Measurements from ENCODE around the gene JAKMIP3.

The JAKMIP3 gene

DNA sequence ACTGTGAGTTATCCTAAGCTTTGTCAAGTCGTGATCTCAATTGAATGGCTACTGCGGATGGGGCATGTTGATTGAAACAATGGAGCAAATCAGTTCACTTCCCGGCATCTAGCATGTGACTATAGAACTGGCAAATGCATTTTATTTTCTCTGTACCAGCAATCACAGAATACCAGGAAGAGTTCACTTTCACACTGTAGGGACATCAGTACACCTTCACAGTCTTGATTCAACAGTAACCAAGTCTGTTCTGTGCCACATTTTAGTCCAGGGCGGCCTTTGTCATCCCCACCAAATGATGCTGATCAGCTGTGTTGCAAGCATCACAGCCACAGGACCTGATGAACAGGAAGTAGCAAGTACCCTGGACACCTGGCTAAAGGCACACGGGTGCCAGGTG is 32.1 kb upstream of the JAKMIP3 start:
- no peak for DNase-seq (ENCODE audit: low read depth in 1 of 2, low spot score in 1 of 2)
- in situ Hi-C loops (cut with HindIII; ENCODE audit: low pct_unique_long_range_greater_than_20kb, low sequenced_read_pairs): no loop called here
- TF ChIP-seq JUND (IDR thresholded peaks at IDR 0.05; ENCODE audit: low read depth): no peak

DNA sequence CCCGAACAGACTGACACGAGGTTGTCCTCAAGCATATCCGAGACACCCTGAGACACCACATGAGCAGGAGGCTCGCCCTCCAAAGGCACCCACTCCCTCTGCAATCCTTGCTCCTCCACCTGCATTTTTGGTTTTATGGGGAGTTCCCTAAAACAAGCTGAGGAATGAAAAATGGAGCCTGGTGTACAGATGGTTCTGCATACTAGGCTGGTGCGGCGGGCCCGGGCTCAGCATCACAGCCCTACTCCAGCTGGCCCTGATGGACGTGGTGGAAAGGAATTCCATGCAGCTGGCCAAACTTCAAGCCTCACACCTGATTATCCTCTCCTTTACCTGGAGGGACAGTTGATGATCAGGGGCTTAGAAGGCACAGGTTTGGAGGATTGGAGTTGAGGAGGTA is 30.3 kb upstream of the JAKMIP3 start:
- no peak for DNase-seq (ENCODE audit: low read depth in 1 of 2, low spot score in 1 of 2)
- no peak for TF ChIP-seq JUND (IDR thresholded peaks at IDR 0.05; ENCODE audit: low read depth)
- in situ Hi-C loops (cut with HindIII; ENCODE audit: low pct_unique_long_range_greater_than_20kb, low sequenced_read_pairs): no loop called here

DNA sequence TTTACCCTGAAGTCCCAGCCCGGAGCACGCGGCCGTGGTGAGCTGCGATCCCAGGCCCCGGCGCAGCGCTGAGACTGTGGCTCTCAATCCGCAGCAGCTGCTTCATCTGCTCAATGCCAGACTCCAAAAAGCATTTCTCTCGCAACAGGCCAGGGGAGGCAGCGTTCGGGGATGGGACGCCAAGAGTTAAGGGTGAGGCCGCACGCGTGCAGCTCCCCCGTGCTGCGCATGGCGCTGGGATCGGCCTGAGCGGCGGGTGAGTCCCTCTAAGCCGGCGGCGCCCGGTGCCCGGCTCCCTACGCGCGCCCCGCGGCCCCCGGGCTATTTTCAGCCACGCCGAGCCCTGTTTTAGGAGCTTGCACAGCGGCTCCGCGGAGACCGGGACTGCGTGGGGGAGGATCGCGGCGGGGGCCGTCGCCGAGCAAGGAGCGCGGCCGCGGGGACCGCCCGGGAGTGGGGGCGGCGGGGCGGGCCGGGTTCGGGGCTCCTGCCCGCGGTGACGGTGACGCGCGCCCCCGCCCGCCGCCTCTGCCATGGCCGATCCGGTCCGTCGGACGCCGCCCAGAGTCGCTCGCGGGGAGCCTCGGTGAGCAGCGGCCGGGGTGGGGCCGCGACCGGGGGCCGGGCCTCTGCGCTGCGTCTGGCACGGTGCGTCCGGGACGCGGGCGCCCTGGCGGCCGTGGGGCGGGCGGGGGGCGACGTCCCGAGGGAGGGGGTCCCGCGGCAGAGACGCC is 29.4 kb upstream of the JAKMIP3 start:
- DNase-seq (ENCODE audit: low read depth in 1 of 2, low spot score in 1 of 2): peak; percentile 37 to 53
- in situ Hi-C loops (cut with HindIII; ENCODE audit: low pct_unique_long_range_greater_than_20kb, low sequenced_read_pairs): no loop called here
- no peak for TF ChIP-seq JUND (IDR thresholded peaks at IDR 0.05; ENCODE audit: low read depth)

DNA sequence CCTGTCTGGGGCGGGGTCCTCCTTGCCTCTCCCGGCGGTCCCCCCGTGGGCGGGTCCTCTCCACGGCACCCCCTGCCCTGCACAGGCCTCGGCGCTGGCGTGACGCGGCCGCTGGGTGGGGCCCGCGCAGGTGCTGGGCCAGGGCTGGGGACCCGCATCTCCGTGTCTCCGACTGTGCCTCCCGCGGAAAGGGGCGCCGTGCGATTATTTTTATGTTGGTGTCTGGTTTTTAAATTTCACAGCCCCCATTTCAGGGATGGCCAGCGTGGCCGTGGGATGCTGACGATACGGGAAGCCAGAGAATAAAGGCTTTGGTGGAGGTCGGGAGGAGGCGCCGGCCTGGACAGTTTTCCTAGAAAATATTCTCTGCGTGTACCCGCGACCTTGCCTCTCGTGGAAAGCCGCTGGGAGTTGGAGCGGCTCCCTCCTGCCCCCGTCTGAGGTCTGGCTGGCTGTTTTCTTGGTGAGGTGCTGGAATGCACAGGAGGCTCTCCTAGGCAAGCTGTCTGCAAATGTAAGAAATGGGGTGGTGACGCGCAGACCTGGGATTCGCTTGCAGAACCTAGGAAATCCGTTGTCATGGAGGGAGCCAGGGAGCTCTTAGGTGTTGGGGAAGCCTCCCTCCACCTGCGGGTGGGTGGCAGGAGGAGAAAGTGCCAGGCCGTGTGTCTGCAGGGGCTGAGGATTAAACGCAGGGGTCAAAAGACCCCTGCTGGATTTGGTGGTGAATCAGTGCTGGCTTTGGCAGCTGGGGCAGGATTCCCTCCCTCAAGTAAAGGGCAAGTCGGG is 28.7 kb upstream of the JAKMIP3 start:
- peak; percentile 43 to 64 for DNase-seq (ENCODE audit: low read depth in 1 of 2, low spot score in 1 of 2)
- in situ Hi-C loops (cut with HindIII; ENCODE audit: low pct_unique_long_range_greater_than_20kb, low sequenced_read_pairs): no loop called here
- no peak for TF ChIP-seq JUND (IDR thresholded peaks at IDR 0.05; ENCODE audit: low read depth)

DNA sequence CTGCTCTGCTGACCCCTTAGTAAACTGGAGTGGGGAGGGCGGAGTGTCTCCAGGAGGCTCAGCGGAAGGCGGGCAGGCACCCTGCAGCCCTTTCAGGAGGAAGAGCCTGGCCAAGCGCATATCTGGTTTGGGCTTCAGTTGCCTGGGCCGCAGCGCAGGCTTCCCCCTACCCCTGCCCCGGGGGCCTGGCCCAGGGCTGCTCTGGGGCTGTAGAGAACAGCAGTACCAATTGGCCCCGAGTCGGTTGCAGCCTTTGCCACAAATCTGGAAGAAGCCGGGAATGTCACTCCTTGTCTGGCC is 28.1 kb upstream of the JAKMIP3 start:
- TF ChIP-seq JUND (IDR thresholded peaks at IDR 0.05; ENCODE audit: low read depth): no peak
- DNase-seq (ENCODE audit: low read depth in 1 of 2, low spot score in 1 of 2): no peak
- in situ Hi-C loops (cut with HindIII; ENCODE audit: low pct_unique_long_range_greater_than_20kb, low sequenced_read_pairs): no loop called here

DNA sequence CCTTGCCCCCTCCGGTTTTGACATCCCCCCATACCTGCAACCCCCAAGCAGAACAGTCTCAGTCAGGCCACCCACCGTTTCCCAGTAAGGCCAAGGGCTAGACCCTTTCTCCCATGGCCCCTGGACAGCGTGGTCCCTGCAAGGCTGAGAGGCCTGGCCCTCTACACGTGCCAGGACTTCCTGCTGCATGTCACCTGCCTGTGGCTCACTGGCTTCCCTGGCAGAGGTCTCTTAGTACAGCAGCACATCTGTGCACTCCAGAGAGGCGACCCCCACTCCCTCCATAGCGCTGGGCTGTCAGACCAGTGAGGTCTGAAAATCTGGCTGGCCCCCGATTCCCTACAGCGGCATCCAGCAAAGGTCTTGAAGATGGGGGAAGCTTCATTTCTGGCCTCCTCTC is 26.4 kb upstream of the JAKMIP3 start:
- in situ Hi-C loops (cut with HindIII; ENCODE audit: low pct_unique_long_range_greater_than_20kb, low sequenced_read_pairs): no loop called here
- DNase-seq (ENCODE audit: low read depth in 1 of 2, low spot score in 1 of 2): no peak

DNA sequence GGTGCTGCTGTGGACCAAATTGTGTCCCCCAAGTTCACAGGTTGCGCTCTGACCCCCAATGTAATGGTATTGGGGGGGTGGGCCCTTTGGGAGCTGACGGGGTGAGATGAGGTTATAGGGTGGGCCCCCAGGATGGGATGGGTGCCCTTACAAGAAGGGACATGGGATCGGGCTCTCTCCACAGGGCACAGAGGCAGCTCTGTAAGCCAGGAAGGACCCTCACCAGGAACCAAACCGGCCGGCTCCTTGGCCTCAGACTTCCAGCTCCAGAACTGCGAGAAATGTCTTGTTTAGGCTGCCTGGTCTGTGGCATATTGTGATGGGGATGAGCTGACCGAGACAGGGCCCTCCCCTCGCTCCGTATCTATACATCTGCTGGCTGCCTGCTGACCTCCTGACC is 25.7 kb upstream of the JAKMIP3 start:
- no peak for TF ChIP-seq JUND (IDR thresholded peaks at IDR 0.05; ENCODE audit: low read depth)
- DNase-seq (ENCODE audit: low read depth in 1 of 2, low spot score in 1 of 2): no peak
- in situ Hi-C loops (cut with HindIII; ENCODE audit: low pct_unique_long_range_greater_than_20kb, low sequenced_read_pairs): no loop called here

More for the DNA sequence above, 26.4 kb upstream of the JAKMIP3 start:
- TF ChIP-seq JUND (IDR thresholded peaks at IDR 0.05; ENCODE audit: low read depth): no peak

DNA sequence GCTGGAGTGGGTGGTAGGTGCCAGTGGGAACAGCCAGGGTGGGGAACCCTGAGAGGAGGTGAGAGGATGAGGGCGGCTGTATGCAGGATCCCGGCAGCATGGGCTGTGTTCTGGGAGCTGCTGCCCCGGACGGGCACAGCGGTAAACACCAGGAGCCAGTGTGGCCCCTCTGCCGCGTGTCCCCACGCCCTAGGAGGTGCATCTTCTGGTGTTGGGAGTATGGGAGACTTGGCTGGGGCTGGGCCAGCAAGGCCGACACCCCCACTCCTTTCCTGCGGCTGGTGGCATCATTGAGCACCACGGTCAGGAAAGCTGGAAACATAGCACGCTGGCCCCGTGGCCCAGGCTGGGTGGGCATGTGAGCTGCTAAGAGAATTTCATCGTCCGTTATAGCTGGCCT is 24.4 kb upstream of the JAKMIP3 start:
- no peak for DNase-seq (ENCODE audit: low read depth in 1 of 2, low spot score in 1 of 2)
- TF ChIP-seq JUND (IDR thresholded peaks at IDR 0.05; ENCODE audit: low read depth): no peak
- in situ Hi-C loops (cut with HindIII; ENCODE audit: low pct_unique_long_range_greater_than_20kb, low sequenced_read_pairs): no loop called here

DNA sequence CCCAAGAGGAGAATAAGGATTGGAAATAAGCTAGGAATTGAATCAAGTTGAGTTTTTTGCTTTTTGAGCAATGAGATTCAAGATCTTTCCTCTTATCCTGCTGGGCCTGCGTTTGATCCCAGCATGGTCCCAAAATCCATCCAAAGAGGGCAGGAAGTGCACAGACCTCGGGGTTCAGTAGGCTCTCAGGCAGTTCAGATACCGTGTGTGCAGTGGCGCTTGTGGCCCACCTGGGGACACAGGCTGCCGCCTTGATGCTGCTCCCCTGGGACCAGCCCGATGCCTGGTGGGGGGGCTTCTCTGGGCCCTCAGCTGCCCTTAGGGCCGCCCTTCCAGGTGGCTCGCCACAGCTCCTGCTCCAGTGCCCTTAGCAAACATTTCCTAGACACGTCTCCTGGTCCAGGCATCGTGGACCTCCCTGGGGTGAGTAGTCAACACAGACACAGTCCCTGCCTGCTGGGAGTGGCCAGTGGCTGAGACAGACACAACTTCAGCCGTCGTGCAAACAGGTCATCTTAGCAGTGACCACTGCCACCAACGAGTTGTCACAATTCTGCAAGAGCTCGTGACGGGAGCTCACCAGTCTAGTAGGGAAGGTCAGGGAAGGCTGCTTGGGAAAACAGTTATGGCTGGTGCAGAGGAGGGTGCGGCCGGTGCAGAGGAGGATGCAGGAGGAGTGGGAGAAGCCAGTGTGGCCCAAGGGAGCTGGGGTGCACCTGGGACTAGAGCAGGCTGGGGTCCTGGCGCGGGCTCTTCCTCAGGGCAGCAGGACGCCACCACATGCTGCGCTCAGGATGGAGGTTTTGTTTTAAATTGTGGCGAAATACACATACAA is 21.7 kb upstream of the JAKMIP3 start:
- TF ChIP-seq JUND (IDR thresholded peaks at IDR 0.05; ENCODE audit: low read depth): no peak
- in situ Hi-C loops (cut with HindIII; ENCODE audit: low pct_unique_long_range_greater_than_20kb, low sequenced_read_pairs): no loop called here
- no peak for DNase-seq (ENCODE audit: low read depth in 1 of 2, low spot score in 1 of 2)

DNA sequence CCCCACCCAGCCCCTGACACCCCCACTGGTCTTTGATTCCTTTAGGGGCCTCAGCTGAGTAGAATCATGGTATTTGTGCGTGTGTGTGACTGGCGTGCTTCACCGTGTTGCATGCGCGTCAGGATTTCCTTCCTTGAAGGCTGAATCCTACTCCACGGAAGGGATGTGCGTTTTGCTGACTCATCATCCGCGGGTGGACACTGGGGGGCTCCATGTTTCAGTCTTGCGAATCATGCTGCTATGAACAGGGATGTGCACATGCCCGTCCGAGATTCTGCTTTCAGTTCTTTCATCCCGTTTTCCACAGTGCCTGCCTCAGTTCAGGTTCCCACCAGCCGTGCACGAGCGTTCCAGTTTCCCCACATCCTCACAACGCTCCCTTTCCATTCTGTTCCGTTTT is 20.9 kb upstream of the JAKMIP3 start:
- no peak for TF ChIP-seq JUND (IDR thresholded peaks at IDR 0.05; ENCODE audit: low read depth)
- in situ Hi-C loops (cut with HindIII; ENCODE audit: low pct_unique_long_range_greater_than_20kb, low sequenced_read_pairs): no loop called here
- no peak for DNase-seq (ENCODE audit: low read depth in 1 of 2, low spot score in 1 of 2)

DNA sequence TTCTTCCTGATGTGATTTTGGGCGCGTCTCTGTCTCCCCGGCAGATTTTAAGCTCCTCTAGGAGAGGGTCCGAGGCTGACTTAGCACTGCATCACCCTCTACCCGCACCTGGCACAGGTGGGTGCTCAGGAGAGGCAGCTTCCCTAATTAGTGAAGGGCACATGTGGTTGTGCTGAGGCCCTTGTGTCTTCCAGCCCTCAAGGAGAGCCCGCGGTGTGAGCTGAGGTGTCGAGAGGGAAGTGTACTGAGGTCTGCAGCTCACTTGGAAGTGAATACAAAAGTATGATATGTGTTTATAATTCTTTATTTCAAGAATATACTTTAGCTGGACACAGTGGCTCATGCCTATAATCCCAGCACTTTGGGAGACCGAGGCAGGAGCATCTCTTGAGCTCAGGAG is 20.4 kb upstream of the JAKMIP3 start:
- TF ChIP-seq JUND (IDR thresholded peaks at IDR 0.05; ENCODE audit: low read depth): no peak
- in situ Hi-C loops (cut with HindIII; ENCODE audit: low pct_unique_long_range_greater_than_20kb, low sequenced_read_pairs): no loop called here
- no peak for DNase-seq (ENCODE audit: low read depth in 1 of 2, low spot score in 1 of 2)

DNA sequence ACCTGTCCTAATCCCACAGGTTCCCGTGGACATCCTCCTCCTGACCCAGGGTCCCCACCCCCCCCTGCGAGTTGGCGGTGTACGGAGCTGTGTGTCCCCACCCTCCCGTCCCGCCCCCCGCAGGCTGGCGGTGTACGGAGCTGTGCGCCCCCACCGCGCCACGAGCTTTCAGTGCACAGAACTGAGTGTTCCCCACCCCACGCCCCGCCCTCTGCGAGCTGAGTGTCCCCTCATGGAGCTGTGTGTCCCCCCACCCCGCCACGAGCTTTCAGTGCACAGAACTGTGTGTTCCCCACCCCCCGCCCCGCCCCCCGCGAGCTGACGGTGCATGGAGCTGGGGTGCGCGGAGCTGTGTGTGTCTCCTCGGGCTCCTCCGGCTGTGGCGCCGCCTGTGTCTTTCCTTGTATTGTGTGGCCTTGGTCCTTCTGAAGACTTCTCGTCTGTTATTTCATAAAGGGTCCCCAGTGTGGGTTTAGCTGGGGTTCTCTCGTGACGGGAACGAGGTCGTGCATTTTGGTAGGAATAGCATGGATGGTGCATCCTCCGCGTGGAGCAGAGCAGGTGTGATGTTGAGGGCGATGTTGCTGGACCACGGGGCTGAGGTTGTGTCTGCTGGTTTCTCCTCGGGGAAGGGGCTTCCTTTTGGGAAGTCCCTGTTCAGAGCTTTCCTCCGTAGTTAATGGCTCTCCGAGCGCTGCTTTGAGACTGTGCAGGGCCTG is 18.0 kb upstream of the JAKMIP3 start:
- DNase-seq (ENCODE audit: low read depth in 1 of 2, low spot score in 1 of 2): no peak
- in situ Hi-C loops (cut with HindIII; ENCODE audit: low pct_unique_long_range_greater_than_20kb, low sequenced_read_pairs): no loop called here
- no peak for TF ChIP-seq JUND (IDR thresholded peaks at IDR 0.05; ENCODE audit: low read depth)
